Stimulated activated CD8-positive, alpha-beta memory T cell treated with anti-CD3 and anti-CD28 coated beads, Interleukin-12 subunit alpha, Interleukin-12 subunit beta, amount 100 ng/mL, for 4 hours (primary cell): Measurements from ENCODE around the gene TK2.

Source experiments
- DNase-seq: peaks from one replicate; pipeline ENCODE4 v3.0.0-alpha.2; 2020; ENCODE audit warnings: low read depth

Gene TK2

DNA sequence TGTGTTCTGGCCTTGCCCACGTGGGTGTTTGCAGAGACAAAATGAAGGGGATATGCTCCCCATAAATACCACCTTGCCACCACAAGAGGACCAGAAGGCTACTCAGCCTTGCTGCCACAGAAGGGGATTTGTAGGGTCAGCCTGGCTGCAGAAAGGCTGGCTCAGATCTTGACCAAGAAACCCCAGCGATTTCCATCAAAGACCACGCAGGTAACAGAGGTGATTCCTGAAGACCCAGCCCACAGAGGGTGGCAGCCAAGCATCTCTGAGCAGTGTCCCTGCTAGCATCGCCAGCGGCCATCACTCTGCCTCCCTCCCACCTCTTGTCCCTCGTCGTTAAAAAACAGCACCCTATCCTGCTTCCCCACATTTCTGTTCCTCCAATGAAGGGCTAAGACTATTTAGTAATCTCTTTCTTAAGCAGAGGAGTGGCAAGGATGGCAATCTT is 68.0 kb downstream of the TK2 start:
- DNase-seq = no peak

DNA sequence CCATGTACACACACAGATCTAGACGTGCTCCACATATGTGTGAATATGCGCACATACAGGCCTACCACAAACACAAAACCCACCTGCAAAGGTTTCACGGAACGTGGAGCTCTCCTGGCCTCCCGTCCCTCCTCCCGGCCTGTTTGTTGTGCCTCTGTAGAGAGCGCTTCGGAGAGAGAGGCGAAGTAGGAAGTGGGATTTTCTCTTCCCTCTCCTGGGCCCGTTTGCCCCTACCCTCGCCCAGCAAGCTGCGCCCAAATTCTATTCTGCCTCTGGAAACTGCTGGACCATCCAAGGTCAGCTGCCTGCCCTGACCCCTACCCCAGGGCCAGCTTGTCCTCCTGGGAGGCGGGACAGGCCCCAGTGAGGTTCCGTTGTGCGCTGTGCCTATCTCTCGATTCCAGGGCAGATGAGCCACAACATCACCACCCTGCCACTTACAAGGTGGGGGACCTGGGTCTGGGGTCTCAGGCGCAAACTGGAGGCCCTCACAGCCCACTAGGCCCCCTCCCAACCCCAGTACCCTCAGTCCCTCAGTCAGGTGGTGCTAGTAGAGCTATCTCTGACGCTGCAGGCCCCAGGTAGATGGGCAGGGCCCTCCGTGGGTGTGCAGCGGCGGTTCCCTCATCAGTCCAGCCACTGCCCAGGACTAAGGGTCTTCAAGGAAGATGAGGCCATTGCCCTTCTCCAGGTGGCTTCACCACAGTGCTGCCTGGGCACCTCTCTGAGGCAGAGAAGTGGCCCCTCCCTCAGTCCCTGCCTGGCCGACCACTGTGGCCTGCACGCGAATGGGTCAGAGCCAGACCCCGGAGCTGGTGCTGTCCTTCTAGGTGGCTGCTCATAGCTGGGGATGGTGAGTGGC is 68.6 kb downstream of the TK2 start:
- DNase-seq = no peak

DNA sequence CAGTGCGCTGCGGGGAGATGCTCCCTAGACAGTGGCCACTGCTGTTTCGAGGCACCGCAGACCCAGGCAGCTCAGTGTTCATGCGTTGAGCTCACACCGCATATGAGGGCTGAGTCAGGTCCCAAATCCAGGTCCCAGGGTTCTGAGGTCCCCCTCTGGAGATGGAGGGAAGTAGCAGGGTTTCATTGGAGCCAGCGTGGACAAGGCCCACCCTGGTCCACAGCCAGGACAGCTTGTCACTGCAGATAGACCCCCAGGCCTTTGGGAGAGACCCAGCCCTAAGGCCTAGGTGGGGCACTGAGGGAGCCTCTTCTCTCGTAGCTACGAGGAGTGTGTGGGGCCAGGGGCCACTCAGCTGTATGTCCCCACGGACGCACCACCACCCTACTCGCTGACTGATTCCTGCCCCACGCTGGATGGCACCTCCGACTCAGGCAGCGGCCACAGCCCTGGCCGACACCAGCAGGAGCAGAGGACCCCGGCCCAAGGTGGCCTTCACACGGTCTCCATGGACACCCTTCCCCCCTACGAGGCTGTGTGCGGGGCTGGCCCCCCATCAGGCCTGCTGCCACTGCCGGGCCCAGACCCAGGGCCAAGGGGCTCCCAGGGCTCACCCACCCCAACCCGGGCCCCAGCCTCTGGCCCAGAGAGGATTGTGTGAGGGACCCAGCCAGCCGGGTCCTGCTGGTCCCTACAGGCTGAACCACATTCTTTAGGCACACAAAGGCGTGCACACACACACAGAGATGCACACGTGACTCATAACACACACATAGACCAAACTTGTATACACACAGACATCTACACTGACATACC is 69.4 kb downstream of the TK2 start:
- DNase-seq = no peak

DNA sequence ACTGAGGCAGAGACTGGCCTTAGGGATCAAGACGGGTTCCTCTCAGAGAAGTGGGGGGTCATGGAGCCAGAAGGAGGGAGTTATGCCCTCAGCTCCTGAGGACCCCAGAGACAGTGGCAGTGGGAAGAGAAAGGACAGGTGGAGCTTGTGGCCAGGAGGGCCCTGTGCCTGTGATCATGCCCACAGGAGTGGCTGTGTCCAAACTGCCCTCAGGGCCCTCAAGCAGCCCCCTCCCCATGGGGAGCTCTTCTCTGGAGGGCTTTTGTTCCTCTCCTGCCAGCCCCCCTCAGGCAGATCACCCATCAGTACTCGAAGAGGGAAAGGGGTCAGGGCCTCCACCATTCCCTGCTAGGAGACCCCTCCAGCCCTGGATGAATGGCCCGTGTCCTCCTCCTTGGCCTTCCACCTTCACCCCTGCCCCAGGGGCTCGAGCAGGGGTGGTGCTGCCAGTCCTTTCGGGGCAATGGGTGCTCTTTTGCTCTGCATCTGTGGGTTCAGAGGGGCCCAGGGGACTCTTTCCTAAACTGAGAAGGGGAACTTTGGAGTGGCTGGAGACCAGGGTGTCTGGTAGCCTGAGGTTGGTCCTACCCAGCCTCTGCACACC is 70.2 kb downstream of the TK2 start:
- no peak for DNase-seq

DNA sequence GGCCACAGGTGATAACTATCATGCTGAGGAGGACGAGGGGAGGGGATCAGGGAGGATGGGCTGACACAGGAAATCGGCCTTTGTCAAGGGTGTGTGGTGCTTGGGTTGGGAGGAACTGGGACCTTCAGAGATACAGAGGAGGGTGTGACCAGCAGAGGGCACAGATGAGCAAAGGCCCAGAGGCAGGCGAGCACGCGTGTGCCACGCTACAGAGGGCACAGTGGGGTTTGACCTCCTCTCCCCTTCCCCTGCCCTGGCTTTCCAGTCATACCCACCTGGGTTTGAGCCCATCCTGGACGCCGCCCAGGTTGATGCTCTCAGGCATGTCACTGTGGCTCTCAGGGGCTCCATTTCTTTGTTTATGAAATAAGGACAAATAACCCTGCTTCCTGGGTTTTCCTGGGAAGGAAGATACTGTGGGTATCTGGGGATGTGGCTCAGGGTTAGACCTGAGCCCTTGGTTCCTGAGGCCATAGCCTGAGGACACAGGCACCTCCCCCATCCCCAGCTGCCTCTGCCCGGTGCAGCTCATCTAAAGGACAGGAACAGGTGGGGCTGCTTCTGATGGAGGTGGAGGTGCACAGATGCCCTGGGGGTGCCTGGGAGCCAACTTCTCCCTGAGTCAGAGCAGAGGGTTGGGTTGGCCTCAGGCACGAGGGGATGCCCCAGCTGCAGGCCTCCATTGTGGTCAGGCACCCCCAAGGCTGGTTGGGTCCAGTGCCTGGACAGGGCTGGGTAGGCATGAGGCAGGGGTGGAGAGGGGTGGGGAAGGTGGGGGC is 71.0 kb downstream of the TK2 start:
- DNase-seq = peak; percentile 54

DNA sequence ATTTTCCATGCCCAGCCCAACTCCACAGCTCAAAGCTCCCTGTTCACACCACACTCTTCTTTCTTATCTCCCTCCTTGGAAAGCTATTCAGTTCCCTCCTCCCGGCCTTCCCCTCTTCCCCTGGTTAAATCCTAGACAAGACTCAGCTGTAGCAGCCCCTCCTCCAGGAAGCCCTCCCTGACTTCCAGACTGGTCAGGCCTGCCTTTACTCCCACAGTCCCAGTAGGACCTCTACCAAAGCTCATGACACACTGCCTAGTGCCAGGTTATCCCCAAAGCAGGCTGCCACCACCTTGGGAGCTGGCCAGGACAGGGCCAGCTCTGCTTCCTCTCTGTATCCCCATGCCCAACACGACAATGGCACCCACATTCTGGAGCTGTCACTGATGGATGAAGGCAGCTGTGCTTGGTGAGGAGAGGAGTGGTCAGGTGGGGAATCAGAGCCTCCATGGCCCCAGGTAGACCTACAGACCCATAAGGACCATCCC is 72.8 kb downstream of the TK2 start:
- DNase-seq = no peak

DNA sequence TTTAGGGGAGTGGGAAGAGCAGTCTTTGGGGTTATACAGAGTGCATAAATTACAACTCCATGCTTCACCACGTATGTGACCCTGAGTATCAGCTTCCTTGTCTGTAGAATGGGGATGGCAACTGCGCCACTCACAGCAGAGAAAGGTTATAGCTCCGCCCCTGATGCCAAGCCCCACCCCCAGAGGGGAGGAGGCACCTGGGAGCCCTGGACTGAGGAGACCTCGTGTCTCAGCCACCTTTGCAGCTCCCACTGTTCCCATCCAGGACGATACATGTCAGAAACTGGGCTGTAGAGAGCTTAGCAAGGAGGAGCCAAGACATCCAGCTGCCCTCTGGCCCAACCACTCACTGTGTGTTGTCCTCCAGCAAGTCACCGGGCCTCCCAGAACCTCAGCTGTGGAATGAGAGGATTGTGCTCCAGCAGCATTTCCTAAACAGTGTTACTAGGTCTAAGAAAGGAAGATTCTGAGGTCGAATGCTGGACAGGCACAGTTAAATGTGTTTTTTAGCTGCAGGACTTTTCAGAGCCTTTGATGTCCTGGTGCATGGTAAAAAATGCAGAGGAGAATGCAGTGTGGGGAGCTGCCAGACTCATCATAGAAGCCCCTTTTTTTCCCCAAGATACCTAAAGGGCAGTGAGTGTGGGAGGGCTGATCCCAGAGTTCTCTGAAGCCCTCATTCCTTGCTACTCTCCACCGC is 73.4 kb downstream of the TK2 start:
- no peak for DNase-seq

DNA sequence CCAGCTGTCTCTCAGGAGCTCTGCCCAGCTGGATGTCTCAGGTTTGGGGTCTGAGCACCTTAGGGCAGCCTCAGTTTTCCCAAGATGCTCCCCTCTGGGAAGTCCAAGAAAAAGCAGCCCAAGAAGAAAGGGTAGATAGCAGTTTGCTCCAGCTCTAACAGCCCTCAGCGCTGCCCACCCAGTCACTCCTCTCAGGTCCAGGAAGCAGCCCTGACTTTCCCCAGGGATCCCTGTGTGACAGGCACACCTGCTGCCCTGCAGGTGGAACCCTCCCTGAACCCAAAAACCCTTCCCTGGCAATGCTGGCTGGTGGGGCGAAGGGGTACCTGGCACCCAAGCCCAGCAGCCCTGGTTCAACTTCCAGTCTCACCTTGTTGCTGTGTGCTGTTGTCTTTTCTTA is 74.7 kb downstream of the TK2 start:
- DNase-seq = no peak

DNA sequence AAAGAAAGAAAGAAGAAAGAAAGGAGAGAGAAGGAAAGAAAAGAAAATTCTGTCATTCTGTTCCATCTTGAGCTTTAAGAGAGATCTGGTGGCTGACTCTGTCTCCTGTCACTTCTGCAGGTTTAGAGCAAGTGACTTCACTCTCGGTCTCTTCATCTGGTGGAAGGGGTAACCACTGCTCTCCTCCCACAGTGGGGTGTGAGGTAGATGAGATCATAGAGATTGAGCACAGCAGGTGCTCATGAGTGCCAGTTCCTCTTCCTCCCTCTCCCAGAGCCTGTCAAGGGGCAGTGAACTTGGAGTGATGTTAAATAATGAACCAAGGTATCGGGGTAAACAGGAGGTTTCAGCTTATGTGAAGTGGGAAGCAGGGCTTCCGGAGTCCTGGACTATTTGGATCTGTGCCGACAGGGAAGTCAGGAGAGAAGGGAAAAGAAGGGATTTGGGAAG is 75.1 kb downstream of the TK2 start:
- DNase-seq = peak; percentile 28

DNA sequence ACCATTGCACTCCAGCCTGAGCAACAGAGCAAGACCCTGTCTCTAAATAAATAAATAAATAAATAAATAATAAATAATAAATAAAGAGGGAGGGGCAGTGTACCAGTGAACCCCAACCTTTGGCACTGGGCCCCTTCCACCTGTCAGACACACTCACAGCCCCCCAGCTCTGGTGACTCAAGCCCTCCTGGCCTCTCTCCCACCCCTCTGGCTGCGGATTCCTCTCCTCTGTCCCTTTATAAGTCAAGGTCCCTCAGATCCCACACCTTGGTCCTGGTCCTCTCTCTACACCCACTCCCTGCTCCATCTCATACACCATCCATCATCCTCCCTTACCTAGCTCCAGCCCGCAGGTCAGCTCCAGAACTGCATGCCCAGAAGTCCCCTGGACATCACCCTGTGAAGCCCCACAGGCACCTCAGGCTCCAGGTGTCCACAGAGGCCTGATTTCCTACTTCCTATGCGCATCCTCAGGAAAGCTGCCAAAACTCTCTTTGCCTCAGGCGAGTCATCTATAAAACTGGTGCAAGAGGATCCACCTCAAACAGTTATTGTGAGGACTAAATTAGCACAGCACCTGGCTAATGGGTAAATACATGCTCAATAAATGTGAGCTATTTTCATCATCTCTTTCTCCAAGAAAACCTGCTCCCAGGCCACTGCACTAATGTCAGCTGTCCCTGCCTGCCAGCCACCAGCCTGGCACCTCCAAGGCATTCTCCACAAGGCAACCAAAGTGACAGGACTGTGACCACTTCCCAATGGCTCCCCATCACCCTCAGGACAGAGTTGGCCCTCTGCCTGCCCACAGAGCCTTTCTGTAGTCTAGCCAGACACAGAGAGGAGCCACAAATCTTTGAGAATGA is 76.0 kb downstream of the TK2 start:
- DNase-seq = no peak

DNA sequence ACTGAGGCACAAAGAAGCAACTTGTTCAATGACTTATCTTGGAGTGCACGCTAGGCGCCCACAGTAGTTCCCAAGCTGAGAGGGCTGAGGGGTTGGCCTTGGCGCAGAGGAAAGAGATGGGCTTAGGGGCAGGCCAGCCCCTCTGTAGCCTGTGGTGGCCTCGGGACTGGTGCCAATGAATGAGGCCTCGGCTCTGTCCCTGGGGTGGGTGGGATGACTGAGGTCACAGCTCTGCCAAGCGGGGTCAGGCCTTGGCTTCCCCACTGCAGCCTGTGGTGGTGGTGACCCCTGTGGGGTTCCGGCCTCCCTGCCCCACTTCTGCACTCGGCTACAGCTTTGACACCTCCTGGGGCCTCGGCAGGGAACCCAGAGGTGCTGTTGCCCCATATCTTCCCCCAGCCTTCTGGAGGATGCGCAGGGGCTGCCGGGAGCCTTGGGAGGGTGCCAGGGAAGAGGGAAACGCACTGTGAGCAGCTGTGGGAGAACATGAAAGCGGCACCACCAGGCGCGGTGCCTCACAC is 76.8 kb downstream of the TK2 start:
- no peak for DNase-seq

DNA sequence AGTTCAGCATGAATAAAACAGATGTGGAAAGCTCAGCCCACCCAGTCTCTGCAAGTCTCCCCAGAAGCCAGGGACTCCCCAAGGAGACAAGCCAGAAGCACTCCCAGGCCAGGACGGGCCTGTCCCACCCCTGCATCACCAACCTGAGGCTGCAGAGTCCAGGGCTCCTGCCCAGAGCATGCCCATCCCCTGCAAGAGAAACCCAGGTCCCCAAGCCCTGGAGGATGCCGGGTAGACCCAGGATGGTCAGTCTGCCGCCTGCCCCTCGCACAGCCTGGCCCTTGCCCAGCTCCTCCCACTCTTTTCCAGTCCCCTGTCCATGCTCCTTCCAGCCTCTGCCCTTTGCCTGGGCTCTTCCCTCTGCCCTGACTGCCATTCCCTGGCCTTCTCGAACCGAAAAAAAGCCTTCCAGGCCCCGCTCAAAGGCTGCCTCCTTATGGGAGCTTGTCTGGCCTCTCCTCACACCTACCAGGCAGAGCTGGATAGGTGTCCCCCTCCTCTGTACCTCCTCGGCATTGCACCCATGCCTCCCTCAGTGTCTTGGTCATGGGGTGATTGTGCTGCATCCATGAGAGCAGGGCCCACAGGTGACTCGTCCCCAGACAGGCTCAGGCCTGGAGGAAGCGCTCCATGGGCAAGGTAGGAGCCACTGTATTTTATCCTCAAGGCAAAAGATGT is 78.1 kb downstream of the TK2 start:
- DNase-seq = no peak

DNA sequence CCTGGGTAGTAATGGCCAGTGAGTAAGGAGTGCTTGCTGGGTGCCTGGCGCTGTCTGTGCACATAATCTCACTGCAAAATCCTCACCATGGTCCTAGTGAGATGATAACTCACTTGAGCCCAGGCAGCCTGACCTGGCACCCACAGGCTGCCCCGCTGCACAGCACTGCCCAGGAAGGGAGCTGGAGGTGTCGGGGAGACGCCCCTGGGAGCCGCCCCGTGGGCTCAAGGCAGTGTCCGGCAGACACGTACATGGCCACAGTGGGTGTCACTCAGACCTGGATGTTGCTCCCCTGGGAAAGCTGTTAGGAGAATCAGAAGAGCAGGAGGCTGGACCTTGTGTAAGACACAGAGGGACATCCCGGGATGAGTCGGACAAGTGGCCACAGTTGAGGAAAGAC is 78.7 kb downstream of the TK2 start:
- DNase-seq = no peak

DNA sequence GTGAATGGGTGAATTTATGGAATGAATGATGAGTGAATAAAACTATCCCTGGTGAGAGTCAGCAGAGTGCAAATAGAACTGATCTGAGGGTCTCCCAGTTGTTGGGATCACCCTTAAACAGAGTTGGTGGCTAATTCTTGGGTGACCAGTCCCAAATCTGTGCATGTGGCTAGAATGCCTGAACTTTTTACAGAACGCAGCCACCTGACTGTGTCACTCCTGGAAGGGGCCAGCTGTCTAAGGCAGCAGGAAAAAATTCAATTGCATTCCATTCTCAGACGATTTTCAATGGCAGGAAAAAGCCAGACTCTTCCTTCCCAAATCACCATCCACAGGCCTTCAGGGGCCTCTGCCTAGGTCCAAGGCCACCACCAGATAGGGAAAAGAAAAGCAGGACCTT is 79.4 kb downstream of the TK2 start:
- no peak for DNase-seq

DNA sequence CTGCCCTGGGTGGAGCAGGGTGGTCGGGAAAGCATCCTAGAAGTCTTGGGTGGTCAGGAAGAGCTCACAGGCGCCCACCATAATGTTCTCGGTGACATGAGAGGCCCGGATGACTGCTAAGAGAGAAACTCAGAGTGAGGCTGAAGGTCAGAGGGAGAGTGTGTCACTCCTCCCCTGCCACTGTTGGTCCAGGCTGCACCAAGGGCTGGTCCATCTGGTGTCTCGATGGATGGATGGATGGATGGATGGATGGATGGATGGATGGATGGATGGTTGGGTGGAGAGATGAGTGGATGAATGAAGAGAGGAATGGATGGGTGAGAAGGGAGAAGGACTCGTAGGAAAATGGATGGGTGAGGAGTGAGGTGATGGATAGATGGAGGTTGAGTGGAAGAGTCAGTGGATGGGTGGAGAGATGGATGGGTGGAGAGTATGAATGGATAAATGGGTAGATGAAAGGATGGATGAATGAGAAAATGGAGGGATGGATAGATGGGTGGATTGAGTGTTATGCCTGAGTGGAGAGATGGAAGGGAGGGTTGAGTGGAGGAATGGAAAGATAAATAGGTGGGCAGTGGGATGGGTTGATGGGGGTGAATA is 79.9 kb downstream of the TK2 start:
- no peak for DNase-seq

DNA sequence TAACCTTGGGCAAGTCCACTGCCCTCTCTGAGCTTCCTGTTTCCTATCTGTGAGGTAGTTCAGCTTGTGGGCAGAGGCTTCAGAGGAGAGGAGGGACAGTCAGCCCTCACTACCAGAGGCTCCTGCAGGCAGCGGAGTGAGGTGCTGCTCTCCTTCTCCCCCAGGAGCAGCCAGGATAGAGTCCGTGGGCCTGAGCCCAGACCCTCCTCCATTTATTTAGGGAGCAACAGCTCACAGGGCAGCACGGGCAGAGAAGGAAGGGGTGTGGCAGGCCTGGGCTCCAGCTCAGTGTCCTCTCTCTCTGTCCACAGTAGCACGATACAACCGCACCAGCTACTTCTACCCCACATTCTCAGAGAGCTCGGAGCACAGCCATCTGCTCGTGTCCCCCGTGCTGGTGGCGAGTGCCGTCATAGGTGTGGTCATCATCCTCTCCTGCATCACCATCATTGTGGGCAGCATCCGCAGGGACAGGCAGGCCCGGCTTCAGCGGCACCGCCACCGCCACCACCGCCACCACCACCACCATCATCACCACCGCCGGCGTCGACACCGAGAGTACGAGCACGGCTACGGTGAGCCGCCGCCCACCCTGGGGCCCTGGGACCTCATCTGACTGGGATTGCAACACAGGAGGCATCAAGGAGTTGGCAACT is 80.5 kb downstream of the TK2 start:
- DNase-seq = no peak

DNA sequence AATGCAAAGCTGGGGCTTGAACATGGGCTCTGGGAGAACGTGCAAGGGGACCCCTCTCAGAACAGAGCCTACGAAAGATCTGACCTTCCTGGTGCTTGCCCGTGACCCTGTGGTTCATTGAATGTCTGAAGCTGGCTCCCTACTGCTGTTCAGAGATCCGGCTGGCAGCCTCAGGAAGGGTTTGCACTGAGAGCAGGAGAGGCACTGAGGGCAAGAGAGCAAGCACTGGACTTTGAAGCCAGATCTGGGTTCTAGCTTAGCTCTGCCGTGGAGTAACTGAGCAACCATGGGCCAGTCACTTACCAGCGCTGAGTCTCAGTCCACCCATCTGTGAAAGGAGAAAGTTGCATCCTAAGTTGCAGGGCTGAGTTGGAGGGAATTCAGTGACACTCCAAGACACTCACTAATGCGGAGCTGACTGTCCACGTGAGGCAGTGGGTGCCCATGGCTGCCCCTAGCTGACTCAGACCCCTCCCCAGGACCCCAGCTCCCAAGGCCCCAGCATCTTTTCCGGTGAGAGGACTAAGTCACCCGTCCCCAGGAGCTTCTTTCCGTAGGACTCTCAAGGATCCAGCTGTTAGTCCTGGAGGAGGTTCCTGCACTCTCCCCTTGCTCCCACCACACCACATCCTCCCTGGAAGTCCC is 81.5 kb downstream of the TK2 start:
- no peak for DNase-seq

DNA sequence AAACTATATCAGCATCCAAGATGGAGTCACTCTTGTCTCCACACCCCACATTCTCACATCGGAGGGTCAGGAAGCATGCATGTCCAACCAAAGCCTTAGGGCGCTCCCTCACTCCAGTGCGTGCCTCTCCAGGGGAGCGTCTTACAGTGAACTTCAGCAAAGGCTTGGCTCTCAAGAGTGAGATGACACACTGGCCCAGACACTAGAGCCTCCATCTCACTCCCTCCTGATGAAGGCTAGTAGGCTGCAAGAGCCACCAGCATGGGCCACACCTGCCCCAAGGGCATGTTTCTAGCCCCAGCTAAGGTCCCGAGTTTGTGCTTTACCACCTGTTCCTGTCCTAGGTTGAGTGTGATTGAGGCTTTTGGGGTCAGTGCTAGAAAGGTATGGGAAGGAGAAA is 82.3 kb downstream of the TK2 start:
- no peak for DNase-seq
